ENCODE results near the gene ALDH16A1.

The ALDH16A1 gene

DNA sequence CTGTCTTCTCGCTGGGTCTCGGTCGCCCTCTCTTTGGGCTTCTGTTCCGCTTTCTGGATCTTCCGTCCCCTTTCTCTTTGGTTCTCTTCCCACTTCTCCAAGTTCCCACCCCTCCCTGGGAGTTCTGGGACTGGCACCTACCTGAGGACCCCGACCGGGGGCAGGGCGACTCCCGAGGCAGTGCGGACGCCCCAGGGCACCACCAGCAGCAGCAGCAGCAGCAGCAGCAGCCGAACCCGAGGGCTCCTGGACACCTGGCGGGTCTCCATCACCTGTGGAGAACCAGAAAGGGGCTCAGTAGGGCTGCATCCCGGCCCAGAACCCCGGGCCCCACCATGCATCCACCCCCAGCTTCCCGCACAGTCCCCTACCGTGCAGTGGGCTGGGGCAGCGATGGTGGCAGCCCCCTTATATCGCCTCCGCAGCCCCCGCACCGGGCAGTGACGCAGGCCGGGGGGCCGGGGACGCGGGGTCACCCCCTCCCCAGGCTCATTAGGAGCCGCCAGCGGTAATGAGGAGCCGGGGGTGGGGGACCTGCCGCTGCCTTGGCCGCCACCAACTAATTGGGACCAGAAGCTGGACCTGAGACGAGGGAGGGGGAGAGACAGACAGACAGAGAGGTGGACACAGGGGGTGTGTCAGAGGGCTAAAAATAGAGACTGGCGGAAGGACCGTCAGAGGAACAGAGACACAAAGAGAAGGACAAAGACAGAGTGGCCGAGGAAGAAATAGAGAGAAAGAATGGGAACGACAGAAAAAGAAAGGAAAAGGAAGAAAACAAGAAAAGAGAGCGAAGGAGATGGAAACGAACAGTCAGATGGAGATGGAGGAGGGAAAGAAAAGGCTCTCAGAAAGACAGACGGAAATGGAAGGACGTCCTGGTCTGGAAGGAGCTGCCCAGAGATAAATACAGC is 29.7 kb upstream of the ALDH16A1 start, which contains the start of gene PTH2:
Gene PTH2, minus strand, starts transcription at position 371 of the 914 bp plus-strand sequence. Its CDS starts 102 bp downstream, at position 269.
- DNase-seq (ENCODE audit: low read depth in 2 of 2): no peak

DNA sequence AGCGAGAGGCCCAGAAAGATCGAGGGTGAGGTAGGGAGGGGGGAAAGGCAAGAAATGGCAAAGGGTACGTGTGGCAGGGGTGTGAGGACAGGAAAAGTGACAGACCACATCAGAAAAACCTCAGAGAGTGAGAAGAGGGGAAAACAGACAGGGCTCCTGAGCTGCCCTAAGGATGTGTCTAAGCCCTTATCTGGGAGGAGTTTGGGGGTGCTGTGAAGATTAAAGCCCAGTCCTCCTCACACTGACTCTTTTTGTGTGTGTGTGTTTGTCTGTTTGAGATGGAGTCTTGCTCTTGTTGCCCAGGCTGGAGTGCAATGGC is 29.1 kb upstream of the ALDH16A1 start:
- DNase-seq (ENCODE audit: low read depth in 2 of 2): no peak

- DNase-seq (ENCODE audit: low read depth in 2 of 2): no peak
Observed at GRCh38 chr19:49425178-49425577, 27.8 kb upstream of the ALDH16A1 start, which contains the start of gene GFY. TSS of gene GFY (plus strand) at chr19:49425388. CDS start at chr19:49426431, 1,043 bp downstream.

- peak in 1 of 2 donors; percentile 30 for DNase-seq (ENCODE audit: low read depth in 2 of 2)
Observed at GRCh38 chr19:49425922-49426592, 27.0 kb upstream of the ALDH16A1 start.

DNA sequence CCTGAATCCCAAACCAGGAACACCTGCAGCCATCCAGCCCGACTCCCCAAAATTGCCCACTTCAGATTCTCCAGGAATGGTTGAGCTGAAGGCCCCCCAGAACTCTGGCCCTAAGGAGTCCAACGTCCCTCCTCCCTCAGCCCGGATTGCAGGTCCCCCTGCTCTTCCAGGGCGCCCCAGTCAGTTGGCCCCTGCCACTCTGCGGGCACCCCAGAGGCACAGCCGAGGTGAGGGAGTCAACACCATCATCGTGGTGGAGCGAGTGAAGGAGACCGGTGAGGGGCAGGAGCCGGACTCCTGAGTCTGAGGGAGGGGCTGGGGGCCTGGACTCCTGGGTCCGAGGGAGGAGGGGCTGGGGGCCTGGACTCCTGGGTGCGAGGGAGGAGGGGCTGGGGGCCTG is 25.7 kb upstream of the ALDH16A1 start:
- no peak for DNase-seq (ENCODE audit: low read depth in 2 of 2)

- DNase-seq (ENCODE audit: low read depth in 2 of 2): no peak
Observed at GRCh38 chr19:49427855-49428546, 25.0 kb upstream of the ALDH16A1 start.

DNA sequence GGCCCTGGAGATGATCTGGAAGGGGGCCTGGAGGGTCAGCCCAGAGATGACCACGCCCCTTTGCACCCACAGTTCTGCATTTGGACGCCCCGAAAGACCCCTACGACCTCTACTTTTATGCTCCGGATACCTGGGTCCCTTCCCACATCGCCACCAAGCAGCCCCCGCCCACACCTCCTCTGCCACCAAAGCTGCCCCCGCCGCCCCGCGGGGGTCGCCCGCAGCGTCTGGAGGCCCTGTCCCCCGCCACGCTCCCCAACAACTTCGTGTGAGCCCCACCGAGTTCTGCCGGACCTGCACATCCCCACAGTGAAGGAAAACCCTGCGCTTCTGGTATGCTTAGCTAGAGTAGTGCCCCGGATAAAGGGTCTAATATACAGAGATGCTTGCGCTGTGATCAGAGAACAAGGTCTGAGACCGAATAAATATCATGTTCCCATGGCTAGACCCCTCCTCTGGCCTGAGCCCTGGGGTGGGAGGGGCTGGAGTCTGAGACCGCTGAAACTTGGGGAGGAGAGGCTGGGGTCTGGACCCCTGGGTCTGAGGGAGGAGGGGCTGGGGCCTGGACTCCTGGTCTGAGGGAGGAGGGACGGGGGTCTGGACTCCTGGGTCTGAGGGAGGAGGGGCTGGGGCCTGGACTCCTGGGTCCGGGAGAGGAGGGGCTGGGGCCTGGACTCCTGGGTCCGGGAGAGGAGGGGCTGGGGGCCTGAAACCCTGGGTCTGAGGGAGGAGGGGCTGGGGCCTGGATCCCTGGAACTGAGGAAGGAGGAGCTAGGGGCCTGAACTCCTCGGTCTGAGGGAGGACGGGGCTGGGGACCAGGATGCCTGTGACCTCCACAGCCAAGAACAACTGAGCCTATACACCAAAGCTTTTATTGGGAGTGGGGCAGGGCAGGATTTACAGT is 24.2 kb upstream of the ALDH16A1 start:
- DNase-seq (ENCODE audit: low read depth in 2 of 2): no peak

GRCh38 chr19:49430172-49430677 is 22.8 kb upstream of the ALDH16A1 start:
- DNase-seq (ENCODE audit: low read depth in 2 of 2): no peak

DNA sequence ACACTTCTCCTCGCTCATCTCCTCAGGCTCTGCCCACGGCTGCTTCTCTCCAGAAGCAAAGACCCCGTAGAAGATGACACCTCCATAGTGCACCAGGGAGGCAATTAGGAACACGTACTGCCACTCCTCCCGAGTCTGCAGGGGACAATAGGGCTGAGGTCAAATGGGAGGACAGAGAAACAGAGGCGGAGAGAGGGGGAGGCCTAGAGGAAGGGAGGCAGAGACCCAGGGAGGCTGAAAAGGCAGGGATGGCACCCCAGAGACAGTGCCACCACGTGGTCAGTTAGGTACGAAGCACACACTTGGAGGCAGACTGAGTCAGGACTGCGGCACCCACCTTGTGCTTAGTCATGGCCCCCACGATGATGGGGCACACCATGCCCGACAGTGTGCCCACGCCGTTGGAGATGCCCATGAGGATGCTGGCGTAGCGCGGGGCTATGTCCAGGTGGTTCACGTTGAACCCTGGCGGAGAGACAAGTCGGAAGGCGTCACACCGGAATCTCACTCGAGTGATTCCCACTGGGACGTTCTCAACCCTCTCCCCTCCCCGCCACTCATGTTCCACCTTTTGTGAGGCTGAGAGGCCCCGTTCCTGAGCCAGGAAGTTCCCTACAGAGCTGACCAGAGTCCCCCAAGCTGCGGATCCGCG is 22.2 kb upstream of the ALDH16A1 start:
- no peak for DNase-seq (ENCODE audit: low read depth in 2 of 2)

GRCh38 chr19:49431330-49431749 is 21.7 kb upstream of the ALDH16A1 start:
- DNase-seq (ENCODE audit: low read depth in 2 of 2): no peak

DNA sequence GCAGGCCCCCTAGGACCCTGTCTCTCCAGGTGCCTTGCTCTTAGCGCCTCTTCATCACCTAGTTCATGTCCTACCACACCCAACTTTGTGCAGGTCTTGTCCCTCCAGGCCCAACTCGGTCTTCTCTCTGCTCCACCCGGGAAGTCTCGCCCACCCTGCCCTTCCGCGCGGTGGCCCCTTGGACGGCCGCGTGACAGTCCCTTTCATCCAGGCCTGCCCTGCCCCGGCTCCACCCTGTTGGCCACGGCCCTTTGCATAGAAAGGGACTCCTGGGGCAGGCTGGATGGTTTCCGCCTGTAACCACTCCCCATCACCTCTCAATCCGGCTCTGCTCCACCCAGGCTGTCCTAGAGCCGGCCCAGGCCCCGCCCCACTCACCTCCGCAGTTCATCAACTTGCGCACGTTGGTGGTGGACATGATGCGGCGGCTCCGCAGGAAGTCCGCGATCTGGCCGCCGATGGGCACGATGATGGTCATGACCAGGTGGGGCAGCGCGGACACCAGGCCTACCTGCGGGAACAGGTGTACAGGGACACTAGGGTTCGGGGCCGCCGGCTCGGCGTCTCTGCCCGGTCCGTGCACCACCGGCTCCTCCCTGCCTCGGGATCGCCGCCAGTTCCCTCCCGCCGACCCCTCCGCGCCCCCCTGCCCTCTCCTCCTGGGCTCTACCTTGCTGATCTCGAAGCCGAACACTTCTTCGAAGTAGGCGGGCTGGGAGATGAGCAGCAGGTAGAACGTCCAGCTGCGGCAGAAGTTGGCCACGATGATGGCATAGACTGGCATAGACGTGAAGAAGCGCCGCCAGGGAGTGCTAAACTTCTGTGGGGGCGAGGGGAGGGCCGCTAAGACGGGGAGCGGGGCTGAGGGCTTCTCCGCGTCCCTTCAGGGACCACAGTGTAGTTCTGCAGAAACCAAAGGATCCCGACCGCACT is 20.6 kb upstream of the ALDH16A1 start:
- DNase-seq (ENCODE audit: low read depth in 2 of 2): no peak

DNA sequence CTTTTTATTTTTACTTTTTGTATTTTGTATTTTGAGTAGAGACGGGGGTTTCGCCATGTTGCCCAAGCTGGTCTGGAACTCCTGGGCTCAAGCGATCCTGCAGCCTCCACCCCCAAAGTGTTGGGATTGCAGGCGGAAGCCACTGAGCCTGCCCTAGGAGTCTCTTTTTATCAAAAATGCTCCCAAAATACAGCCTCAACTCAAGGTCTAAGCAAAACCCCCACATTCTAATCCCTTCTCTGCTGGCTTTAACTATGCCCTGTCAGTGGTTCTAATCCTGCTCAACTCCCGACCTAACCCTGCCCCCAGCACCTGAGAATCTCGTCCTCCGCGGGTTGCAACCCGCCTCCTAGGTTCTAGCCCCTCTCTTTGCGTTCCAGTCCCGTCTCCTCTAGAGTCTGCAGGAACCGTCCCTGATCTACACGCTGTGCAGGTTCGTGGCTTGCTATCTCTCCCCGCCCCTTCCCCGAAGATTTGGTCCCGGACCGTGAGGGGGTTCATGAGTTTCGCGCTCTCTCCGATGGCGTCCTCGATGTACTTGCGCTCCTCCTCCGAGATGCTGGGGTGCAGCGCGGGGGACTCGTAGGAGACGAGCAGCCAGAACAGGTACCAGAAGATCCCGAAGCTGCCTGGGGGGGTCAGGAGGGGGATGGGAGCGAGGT is 19.7 kb upstream of the ALDH16A1 start:
- no peak for DNase-seq (ENCODE audit: low read depth in 2 of 2)

DNA sequence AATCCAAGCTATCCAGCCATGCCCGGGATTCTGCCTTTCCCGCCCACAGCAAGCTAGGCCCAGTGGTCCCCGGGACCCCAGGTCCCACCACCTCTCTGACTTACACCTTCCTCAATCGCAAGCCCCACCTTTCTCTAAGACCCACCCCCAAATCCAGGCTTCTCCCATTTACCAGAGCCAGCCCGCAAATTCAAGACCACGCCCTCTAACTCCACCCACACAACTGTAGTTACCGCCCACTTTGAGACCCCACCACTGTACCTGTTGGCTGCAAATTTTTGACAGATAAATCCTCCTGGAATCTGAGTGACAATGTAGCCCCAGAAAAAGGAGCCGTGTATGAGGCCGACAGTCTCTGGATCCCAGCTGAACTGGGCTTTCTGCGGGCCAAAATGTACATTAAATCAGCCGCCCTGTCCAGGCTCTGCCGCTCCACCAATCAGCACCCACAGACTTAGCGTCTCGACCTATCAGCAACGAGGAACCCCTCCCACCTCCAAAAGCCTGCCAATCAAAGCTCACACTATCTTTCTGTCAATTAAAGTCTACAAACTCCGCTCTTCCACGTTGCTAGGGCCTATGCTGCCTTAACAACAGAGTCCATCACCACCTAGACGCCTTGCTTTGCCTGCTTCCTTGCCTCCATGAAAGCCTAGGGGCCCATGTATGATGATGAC is 18.0 kb upstream of the ALDH16A1 start:
- no peak for DNase-seq (ENCODE audit: low read depth in 2 of 2)

GRCh38 chr19:49435670-49436069 is 17.4 kb upstream of the ALDH16A1 start:
- DNase-seq (ENCODE audit: low read depth in 2 of 2): no peak

- peak; percentile 57 to 75 for DNase-seq (ENCODE audit: low read depth in 2 of 2)
Observed at GRCh38 chr19:49436381-49437017, 16.5 kb upstream of the ALDH16A1 start.

DNA sequence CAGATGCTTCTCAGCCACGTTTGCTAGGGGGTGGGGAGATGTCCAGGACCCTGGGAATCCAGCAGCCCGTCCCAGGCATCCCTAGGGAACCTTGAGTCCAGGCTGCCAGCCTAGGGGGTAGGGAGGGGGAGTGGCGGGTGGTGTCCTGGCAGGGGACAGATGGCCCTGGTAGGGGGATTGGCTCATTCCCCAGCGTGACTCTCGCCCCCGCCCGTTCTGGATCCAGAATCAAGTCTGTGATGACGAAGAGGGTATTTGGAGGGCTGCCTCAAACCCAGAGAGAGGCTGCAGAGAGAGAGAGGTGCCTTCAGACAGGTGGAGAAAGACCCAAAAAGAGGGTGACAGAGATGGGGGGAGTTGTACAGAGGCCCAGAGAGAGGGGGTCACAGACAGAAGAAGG is 15.8 kb upstream of the ALDH16A1 start:
- DNase-seq (ENCODE audit: low read depth in 2 of 2): no peak

GRCh38 chr19:49438261-49438660 is 14.8 kb upstream of the ALDH16A1 start:
- DNase-seq (ENCODE audit: low read depth in 2 of 2): no peak

DNA sequence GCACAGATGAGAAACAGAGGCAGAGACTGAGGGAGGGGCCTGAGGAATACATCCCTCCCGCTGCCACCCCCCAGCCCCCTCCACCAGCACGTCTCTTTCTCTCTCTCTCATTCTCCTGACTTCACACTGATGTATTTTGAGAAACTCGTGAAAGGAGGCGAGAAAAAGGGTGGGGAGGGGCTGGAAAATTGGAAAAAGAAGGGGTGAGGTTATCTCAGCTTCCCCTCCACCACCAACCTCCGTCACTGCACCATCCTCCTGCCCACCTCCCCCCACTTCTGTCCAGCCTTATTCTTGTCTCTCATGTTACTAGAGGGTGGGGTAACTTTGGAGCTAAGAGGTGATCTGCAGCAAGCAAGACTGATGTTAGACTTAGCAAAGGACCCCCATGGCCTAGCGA is 13.2 kb upstream of the ALDH16A1 start:
- DNase-seq (ENCODE audit: low read depth in 2 of 2): no peak

Data from stimulated activated CD8-positive, alpha-beta memory T cell treated with anti-CD3 and anti-CD28 coated beads, Interleukin-2, amount 100 ng/mL, for 48 hours (primary cell).